Epidermal melanocyte (primary cell): ENCODE data around the gene BEGAIN.

Experiments used
- DNase-seq: peaks from one replicate; pipeline ENCODE4 v3.0.0; 2011; ENCODE audit warnings: low spot score; ENCODE audit not compliant: insufficient read length

Gene BEGAIN

DNA sequence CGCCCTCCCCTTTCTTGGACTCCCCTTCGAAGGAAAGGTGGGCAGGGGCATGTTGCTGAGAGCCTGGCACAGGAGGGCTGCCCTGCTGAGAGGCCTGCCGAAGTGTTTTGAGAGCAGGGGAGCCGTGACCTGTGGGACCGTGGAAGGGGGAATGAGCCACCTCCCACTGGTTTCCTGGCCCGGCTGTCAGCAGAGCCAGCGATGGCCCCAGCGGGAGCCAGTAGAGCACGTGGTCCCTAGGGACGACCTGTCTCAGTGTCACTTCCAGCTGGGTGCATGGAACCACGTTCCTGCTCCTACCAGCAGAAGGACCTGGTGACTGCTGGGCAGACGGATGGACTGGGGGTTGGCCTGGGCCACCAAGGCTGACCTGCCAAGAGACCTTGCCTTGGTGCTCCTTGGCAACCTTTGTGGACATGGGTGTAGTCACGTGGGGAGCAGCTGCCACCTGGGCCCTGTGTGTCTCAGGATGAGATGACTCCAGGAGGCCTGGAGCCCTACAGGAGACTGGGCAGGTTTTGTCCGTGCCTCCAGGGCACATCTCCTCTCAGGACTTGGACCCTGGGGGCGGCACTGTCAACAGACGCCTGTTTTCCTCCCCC, 34.6 kb downstream of the BEGAIN start:
- no peak for DNase-seq

DNA sequence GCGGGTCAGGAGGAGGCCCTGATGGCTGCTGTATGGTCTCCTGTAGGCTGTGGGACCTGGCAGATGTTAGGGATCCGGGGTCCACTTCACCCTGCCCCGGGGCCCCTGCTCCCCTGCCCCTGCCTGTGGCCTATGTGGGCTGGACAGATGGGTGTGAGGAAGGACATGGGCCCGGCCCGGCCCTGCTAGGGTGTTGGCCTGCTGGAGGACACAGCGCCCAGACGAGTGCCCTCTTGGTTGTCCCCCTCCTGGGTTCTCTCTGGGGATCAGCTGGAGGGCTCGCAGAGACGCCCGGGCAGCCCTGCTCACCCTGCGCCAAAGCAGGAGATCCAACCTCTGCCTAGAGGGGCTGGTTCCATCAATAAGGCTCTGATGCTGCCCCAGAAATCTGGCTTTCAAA, 36.2 kb downstream of the BEGAIN start:
- DNase-seq: no peak

GRCh38 chr14:100549834-100550625, 37.2 kb downstream of the BEGAIN start:
- DNase-seq: no peak

- no peak for DNase-seq
Observed at GRCh38 chr14:100548939-100549338, 38.3 kb downstream of the BEGAIN start.

GRCh38 chr14:100548295-100548655, 38.9 kb downstream of the BEGAIN start:
- DNase-seq: no peak

GRCh38 chr14:100547633-100548294, 39.5 kb downstream of the BEGAIN start:
- peak; percentile 76 for DNase-seq

DNA sequence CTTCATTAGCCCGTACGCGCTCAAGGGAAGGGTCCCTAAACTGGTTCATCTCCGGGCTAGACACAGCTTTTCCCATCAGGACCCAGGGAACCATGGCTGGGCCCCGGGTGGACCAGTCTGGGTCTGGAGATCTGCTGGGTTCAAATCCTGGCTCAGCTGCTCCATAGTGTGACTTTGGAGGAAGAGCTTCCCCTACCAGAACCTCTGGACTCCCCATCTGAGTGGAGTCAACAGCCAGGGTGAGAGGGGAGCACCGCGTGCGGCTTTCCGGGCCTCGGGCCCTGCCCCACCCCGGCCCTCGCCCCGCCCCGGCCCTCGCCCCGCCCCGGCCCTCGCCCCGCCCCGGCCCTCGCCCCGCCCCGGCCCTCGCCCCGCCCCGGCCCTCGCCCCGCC, 41.2 kb downstream of the BEGAIN start:
- DNase-seq: no peak

DNA sequence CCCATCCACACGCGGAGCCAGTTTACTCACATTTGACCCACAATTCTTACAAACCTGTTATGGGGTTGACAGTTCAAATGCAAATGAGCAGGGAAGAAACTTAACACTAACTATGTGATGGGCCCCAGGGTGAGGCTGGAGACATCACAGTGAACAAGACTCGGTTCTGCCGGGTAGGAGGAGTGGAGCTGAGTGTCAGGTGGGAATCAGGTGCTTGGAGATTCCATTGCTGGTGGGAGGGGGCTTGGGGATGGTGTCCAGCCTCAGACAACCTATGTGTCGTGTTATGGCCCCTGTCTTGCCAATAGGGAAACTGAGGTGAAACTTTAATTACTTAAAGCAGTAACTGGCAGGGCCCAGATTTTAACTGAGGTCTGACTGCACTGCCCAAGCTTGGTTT, 41.9 kb downstream of the BEGAIN start:
- DNase-seq: no peak

- no peak for DNase-seq
Observed at GRCh38 chr14:100544506-100545141, 42.6 kb downstream of the BEGAIN start.

- no peak for DNase-seq
Observed at GRCh38 chr14:100543471-100544455, 43.5 kb downstream of the BEGAIN start.

DNA sequence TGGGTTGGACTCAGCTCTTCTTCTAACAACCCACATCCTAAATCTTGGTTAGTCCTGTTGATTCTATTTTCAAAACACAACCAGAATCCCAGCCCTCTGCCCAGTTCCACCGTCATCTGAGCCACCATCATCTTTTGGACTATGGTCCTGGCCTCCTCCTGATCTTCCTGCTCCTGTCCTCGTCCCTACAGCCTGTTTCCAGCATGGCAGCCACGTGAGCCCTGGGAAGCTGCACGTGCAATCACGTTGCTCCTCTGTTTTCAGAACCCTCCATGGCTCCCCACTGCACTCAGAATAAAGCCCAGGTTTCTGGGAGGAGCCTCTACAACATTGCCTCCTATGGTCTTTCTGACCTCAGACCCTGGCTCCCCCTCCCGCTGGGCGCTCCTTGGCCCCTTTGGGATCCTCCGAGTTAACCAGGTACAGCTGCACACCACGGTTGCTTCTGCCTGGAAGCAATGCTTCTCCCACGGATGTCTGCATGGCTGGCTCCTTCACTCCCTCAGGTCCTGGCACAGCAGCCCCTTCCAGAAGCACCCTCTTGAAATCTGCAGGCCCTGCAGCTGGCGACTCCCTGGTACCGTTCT, 44.5 kb downstream of the BEGAIN start:
- DNase-seq: no peak

DNA sequence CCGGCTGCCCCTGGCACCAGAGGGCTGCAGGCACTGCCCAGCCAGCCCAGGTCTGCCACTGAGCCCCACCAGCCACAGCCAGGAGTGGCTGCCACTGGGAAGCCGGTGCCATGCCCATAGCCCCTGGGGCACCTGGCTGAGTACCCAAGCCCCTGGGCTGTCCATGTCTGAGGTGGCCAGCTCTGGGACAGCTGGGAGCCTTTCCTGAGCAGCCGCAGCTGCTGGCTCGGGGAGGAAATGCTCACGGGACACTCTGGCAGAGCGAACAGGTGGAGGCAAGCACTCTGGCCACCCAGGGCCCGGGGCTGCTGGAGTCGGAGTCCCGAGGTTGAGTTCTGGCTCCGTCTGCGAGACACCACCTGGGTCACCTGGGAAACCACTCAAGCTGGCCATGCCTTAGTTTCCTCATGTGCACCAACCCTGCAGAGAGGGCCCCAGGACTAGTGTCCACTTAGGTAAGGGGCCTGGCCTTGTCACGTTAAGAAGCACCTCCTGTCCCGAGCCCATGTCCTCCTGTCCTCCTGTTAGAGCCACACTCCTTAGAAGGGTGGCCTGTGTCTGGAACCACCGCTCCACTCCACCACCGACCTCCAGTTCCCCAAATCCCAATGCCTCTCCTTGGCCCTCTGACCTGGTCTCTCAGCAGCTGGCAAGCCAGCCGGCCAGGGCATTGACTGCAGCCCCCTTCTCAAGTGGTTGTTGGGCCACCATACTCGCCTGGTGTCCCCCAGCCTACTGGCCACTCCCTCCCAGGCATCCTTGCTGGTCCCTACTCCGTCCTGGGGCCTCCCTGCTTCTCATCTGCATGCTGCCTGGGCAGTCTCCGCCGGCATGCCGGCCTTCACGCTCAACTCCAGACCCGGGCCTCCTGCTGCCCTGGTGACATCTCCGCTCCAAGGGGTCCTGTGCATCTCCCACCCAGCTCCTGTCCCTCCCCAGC, 45.3 kb downstream of the BEGAIN start:
- no peak for DNase-seq

DNA sequence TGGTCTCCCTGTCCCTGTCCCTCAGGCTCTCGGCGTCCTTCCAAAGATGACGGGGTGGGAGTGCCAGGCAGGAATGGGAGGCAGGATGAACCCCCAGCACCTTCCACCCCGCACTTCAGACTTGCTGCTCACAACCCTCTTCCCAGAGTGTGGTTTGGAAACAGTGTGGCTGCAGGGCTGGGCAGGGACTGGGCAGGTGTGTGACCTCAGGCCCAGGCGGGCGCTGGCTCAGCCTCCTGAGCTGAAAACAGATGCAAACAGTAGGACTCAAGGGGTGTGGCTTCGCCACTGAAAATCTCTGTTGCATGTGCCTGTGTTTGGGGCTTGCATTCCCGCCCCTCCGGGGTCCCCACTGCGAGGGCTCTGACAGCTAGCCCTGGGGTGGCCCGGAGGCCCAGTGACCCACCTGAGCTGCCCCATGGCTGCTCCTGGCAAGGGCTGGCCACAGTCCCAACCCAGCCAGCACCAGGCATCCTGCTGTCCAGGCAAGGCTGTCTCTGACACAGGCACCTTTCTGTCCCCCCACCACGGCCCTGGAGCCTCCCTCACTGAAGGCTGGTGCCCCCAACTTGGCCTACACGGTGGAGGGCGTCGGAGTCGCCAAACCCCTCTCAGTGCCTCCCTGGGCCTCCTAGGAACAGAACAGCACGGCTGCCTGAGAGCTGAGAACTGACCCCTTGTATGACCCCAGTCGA, 46.1 kb downstream of the BEGAIN start:
- DNase-seq: no peak

DNA sequence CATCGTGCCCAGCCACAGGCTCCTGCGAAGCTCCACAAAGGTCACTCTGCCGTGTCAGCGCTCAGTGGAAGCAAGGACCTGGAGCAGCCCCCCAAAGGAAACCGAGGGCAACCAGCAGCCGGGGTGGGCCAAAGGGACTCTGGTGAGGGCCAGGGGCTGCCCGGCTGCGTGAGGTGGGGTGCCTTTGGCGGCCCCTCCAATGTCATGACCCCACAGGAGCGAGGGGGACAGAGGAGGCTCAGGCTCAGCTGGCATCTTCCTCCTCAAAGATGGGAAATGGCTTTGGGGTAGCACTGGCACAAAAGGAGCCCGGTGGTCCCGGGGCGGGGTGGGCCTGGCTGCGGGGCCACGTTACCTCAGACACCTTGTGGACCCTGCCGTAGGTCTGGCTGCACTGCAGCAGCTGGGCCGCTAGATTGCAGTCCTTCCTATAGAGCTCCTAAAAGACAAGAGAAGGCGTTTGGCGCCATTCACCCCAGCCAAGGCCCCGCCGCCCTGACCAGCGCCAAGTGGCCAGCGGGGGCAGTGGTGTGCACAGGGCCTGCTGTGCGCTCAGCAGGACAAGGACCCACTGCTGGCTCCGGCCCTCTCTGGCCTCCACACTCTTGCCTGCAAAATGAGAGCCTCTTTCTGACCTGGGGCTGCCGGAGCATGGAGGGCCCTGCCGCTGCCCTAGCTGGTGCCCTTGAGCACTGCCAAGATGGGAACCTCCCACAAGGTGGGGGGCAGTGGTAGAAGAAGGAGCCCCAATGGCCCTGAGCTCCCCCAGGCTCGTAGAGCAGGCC, 46.9 kb downstream of the BEGAIN start:
- DNase-seq: no peak

DNA sequence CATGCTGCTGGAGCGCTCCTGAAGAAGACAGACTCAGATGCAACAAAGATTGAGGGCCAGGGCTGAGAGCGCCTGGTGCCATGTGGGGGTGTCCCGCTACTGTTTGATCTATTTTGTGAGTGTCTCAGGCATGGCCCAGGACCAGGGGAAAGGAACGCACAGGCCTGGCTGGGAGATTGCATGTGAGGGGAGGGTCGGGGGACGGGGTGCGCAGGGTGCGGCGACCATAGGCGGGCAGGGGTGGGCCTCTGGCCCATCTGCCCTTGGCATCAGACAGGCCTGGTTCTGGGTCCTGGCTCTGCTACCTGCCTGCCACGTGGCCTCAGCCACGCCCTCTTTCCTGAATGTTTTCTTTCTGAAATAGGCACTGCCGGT, 47.5 kb downstream of the BEGAIN start:
- DNase-seq: no peak

DNA sequence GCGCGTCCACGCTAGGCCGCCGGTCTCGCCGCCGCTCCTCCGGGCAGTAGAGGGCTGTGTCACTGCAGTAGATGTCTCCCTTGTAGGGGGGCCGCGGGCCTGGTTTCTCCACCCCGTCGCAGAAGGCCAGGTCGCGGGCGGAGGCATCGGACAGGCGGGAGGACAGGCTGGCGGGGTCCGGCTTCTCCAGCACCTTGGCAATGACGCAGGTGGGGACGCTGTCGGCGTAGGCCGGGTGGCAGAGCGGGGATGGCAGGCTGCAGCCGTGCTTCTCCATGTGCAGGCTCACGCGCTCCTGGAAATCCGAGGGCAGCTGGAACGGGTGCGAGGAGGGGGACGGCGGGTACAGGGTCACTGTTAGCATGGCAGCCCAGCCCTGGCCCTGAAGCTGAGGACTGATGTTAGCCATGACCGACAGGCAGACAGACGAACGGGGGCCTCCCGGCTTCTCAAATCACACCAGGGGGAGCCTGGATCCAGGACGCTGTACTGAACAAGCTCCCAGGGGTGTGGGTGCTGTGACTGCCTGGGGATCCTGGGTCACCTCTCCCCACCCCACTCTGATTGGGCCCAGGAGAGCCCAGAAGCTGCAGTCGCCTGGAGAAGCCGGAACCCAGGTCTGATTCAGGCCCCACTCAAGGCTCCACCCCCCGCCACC, 48.1 kb downstream of the BEGAIN start:
- DNase-seq: no peak

- no peak for DNase-seq
Observed at GRCh38 chr14:100538351-100539002, 48.7 kb downstream of the BEGAIN start.
